Ascending aorta (tissue), 2 donors: Measurements from ENCODE around the gene LMCD1. TPM values are rescaled to one million over a fixed set of nuclear protein-coding genes. Genes with fewer than 3 reads are reported as not detected.

ENCODE experiments used
- DNase-seq, 2 donors: peaks; one replicate each; pipeline ENCODE4 v3.0.0-alpha.2; 2019; ENCODE audit warnings: low spot score in 2 of 2
- H3K27ac ChIP-seq, 2 donors: fragments of 200-600 bp; sonication (generic); one replicate each; pipeline ENCODE4 v1.5.1; 2016 to 2017; ENCODE audit warnings: mild to moderate bottlenecking in 1 of 2
- H3K27me3 ChIP-seq: fragments of 200-600 bp; sonication (generic); one replicate; pipeline ENCODE4 v1.5.1; 2017
- H3K36me3 ChIP-seq, 2 donors: fragments of 200-600 bp; sonication (generic); one replicate each; pipeline ENCODE4 v1.5.1; 2016
- H3K4me1 ChIP-seq, 2 donors: fragments of 200-600 bp; sonication (generic); one replicate each; pipeline ENCODE4 v1.5.1; 2016 to 2017; ENCODE audit warnings: mild to moderate bottlenecking in 1 of 2
- H3K4me3 ChIP-seq, 2 donors: fragments of 200-600 bp; sonication (generic); one replicate each; pipeline ENCODE4 v1.5.1; 2016 to 2017; ENCODE audit warnings: mild to moderate bottlenecking in 1 of 2
- H3K9me3 ChIP-seq, 2 donors: fragments of 200-600 bp; sonication (generic); one replicate each; pipeline ENCODE4 v1.5.1; 2016
- intact Hi-C: fragments of 100-400 bp; cut with DNase I; formaldehyde crosslinking; loops from one replicate; pipeline ENCODE4 v1.15.1; 2023
- total RNA-seq: library from RNA; depleted of rRNA; stranded (reverse); fragments of >200 nt; gene quantifications from one replicate; pipeline ENCODE4 v1.1.0, GENCODE V29; 2016
- TF ChIP-seq, protein P1 (sequence below), 3 experiments: fragments of 200-600 bp in 2 of 3; fragments of 450-650 bp in 1 of 3; sonication (generic) in 2 of 3; IDR thresholded peaks; one replicate each; pipeline ENCODE4 v1.5.1; 2016 to 2019; ENCODE audit warnings: antibody characterized with exemption in 3 of 3, mild to moderate bottlenecking in 1 of 3, moderate library complexity in 1 of 3

Gene LMCD1
- total RNA-seq, 1 donor from 2014 or later, result 634 TPM

- no peaks in the 10 kb centered on the region for H3K36me3 ChIP-seq
- DNase-seq, result peak in 1 of 2 donors; percentile 77
- no peaks in the 10 kb centered on the region for H3K9me3 ChIP-seq
- TF ChIP-seq, protein P1, sequence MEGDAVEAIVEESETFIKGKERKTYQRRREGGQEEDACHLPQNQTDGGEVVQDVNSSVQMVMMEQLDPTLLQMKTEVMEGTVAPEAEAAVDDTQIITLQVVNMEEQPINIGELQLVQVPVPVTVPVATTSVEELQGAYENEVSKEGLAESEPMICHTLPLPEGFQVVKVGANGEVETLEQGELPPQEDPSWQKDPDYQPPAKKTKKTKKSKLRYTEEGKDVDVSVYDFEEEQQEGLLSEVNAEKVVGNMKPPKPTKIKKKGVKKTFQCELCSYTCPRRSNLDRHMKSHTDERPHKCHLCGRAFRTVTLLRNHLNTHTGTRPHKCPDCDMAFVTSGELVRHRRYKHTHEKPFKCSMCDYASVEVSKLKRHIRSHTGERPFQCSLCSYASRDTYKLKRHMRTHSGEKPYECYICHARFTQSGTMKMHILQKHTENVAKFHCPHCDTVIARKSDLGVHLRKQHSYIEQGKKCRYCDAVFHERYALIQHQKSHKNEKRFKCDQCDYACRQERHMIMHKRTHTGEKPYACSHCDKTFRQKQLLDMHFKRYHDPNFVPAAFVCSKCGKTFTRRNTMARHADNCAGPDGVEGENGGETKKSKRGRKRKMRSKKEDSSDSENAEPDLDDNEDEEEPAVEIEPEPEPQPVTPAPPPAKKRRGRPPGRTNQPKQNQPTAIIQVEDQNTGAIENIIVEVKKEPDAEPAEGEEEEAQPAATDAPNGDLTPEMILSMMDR (IDR thresholded peaks at IDR 0.05), result peak in 2 of 3 experiments; percentile 28 to 32
- intact Hi-C loops, result loop anchor here (1.0 kb wide), 1 partner anchor 30 kb away; no protein-coding TSS in a partner anchor
- peak overlapping the region; percentile 86 to 94 for H3K27ac ChIP-seq
- H3K4me1 ChIP-seq, result peaks cover 12 to 64% of the 10 kb centered on the region in 2 donors
- no peaks in the 10 kb centered on the region for H3K27me3 ChIP-seq
- no peak overlapping the region for H3K4me3 ChIP-seq
Observed at GRCh38 chr3:8488411-8488810, 13.2 kb upstream of the LMCD1 start.

GRCh38 chr3:8488877-8489276 is 12.7 kb upstream of the LMCD1 start:
- H3K27ac ChIP-seq, result peak overlapping the region; percentile 86 to 94
- intact Hi-C loops, result loop anchor here (1.0 kb wide), 2 partner anchors 12 to 31 kb away; partner anchors contain the start of gene LMCD1
- H3K4me1 ChIP-seq, result peaks cover 12 to 59% of the 10 kb centered on the region in 2 donors
- H3K9me3 ChIP-seq, result no peaks in the 10 kb centered on the region
- no peaks in the 10 kb centered on the region for H3K36me3 ChIP-seq
- DNase-seq, result peak in 1 of 2 donors; percentile 82
- no peak overlapping the region for H3K4me3 ChIP-seq
- TF ChIP-seq, protein P1 (IDR thresholded peaks at IDR 0.05), result no peak
- H3K27me3 ChIP-seq, result no peaks in the 10 kb centered on the region

DNA sequence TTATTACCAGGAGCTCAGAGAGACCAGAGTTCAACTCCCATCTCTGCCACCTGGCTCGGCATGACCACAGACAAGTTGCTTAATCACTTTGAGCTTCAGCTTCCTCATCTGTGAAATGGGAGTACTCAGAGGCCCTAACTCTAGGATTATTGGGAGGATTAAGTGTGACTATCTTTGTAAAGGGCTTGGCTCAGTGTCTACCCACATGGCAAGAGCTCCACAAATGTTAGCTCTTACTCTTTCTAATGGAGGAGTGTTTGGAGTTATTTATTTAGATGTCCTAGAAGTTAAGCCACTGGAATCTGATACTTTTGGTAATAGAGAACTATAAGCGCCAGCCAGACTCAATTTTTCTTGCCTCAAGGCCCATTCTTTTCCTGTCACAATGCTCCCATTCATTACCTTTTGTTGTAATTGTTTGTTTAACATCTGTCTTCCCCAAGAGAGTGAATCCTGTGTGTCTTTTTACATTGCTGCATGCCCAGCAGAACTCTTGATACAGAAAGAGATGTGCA is 12.3 kb upstream of the LMCD1 start:
- no peak for DNase-seq
- Histone ChIP-seq H3K9me3 (no peaks in the 10 kb centered on the region), H3K4me1 (peaks cover 12 to 54% of the 10 kb centered on the region in 2 donors), H3K27me3 (no peaks in the 10 kb centered on the region), H3K4me3 (no peak overlapping the region), H3K27ac (peak overlapping the region; percentile 86 to 94), H3K36me3 (no peaks in the 10 kb centered on the region)
- TF ChIP-seq, protein P1 (IDR thresholded peaks at IDR 0.05), result no peak
- intact Hi-C loops, result loop anchor here (1.0 kb wide), 1 partner anchor 12 kb away; the partner anchor contains the start of gene LMCD1

DNA sequence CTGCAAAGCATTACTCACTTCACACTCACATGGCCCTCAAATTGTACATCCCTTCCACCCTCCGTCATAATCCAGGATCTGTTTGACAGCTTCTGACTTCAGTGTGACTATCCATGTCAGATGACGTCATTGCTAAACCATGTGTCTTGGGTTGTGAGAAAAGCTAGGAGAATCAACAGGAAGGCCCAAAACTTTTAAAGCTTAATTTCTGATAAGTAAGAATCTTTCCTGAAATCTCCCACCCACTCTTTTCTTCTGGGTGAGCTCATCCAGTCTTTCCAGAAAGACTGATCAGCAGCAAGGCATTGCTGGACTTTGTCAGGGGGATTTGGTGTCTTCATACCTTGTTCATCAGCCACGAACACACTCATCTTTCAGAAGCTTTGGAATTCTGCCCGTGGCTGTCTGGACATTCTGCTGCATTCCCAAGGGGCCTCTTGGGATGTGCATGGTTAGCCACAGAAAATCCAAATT is 11.5 kb upstream of the LMCD1 start:
- TF ChIP-seq, protein P1 (IDR thresholded peaks at IDR 0.05), result no peak
- intact Hi-C loops, result no loop called here
- Histone ChIP-seq H3K36me3 (no peaks in the 10 kb centered on the region), H3K4me1 (peaks cover 12 to 52% of the 10 kb centered on the region in 2 donors), H3K9me3 (no peaks in the 10 kb centered on the region), H3K27ac (peak overlapping the region; percentile 86 to 94), H3K27me3 (no peaks in the 10 kb centered on the region), H3K4me3 (no peak overlapping the region)
- DNase-seq, result peak in 1 of 2 donors; percentile 71

GRCh38 chr3:8491271-8492144 is 10.1 kb upstream of the LMCD1 start:
- H3K4me1 ChIP-seq, result peaks cover 8 to 41% of the 10 kb centered on the region in 2 donors
- DNase-seq, result no peak
- TF ChIP-seq, protein P1 (IDR thresholded peaks at IDR 0.05), result no peak

More at GRCh38 chr3:8491271-8492144, 10.1 kb upstream of the LMCD1 start:
- Histone ChIP-seq H3K4me3 (no peak overlapping the region), H3K27me3 (no peaks in the 10 kb centered on the region), H3K9me3 (no peaks in the 10 kb centered on the region), H3K27ac (peak overlapping the region; percentile 86 to 94), H3K36me3 (no peaks in the 10 kb centered on the region)
- intact Hi-C loops, result no loop called here
